PC-9 (cell line): ENCODE data around the gene IL17D. TPM values are rescaled to one million over a fixed set of nuclear protein-coding genes. Genes with fewer than 3 reads are reported as not detected.
"Not testable (repeated sequence)": the region's sequence is repeated elsewhere in the genome, so short reads cannot be mapped to it uniquely, and the experiment has no call there.

Experiments used
- BruUV-seq: library from RNA; stranded (reverse); fragments of 400-500 nt; replicated peaks from 2 replicates; lab custom pipeline; 2021; lab: Mats Ljungman, UMichigan
- CTCF ChIA-PET: fragments of 300-600 bp; sonication (Branson Sonifier 250); formaldehyde crosslinking; loops from one replicate; lab custom pipeline; 2022; ENCODE audit warnings: antibody characterized with exemption; lab: Charles Lee
- POLR2A ChIA-PET: fragments of 300-600 bp; sonication (Branson Sonifier 250); formaldehyde crosslinking; loops from one replicate; lab custom pipeline; 2022; ENCODE audit warnings: antibody characterized with exemption; ENCODE audit not compliant: unreplicated experiment; lab: Charles Lee
- DNase-seq, 2 experiments: peaks; one replicate each; pipeline versions ENCODE4 v3.0.0 to v3.0.0-alpha.2; 2015 to 2022; ENCODE audit warnings: mixed read lengths in 1 of 2
- H2AFZ ChIP-seq: fragments of 200-600 bp; sonication (generic); 2 replicates; pipeline ENCODE4 v1.8.1; 2017; ENCODE audit warnings: antibody characterized with exemption
- H3F3A ChIP-seq: fragments of 200-600 bp; sonication (generic); 2 replicates; pipeline ENCODE4 v1.8.1; 2017; ENCODE audit warnings: antibody characterized with exemption, mild to moderate bottlenecking, low read depth; ENCODE audit not compliant: insufficient read depth
- H3K27ac ChIP-seq: fragments of 200-600 bp; sonication (generic); 2 replicates; pipeline ENCODE4 v1.6.1; 2016; ENCODE audit warnings: mixed run types
- H3K27me3 ChIP-seq: fragments of 200-600 bp; sonication (generic); 2 replicates; pipeline ENCODE4 v1.6.1; 2016; ENCODE audit warnings: low read depth, mixed run types; ENCODE audit not compliant: insufficient read depth
- H3K36me3 ChIP-seq: fragments of 200-600 bp; sonication (generic); 2 replicates; pipeline ENCODE4 v1.6.1; 2016; ENCODE audit warnings: low read depth, mixed run types
- H3K4me1 ChIP-seq: fragments of 200-600 bp; sonication (generic); replicated peaks from 2 replicates; pipeline ENCODE4 v1.6.1; 2016; ENCODE audit warnings: mixed run types; ENCODE audit not compliant: insufficient read depth
- H3K4me2 ChIP-seq: fragments of 200-600 bp; sonication (generic); 2 replicates; pipeline ENCODE4 v1.6.1; 2017; ENCODE audit warnings: mixed run types
- H3K4me3 ChIP-seq: fragments of 200-600 bp; sonication (generic); 2 replicates; pipeline ENCODE4 v1.6.1; 2016; ENCODE audit warnings: mixed run types
- H3K79me2 ChIP-seq: fragments of 200-600 bp; sonication (generic); 2 replicates; pipeline ENCODE4 v1.6.1; 2017; ENCODE audit warnings: low read depth, mixed run types
- H3K9me2 ChIP-seq: fragments of 200-600 bp; sonication (generic); 2 replicates; pipeline ENCODE4 v1.8.1; 2017; ENCODE audit warnings: mild to moderate bottlenecking; ENCODE audit not compliant: insufficient read depth
- H3K9me3 ChIP-seq: fragments of 200-600 bp; sonication (generic); 2 replicates; pipeline ENCODE4 v1.8.1; 2016; ENCODE audit warnings: low read depth; ENCODE audit not compliant: insufficient read depth
- H4K20me1 ChIP-seq: fragments of 200-600 bp; sonication (generic); 2 replicates; pipeline ENCODE4 v1.8.1; 2017; ENCODE audit not compliant: insufficient read depth
- CTCF ChIP-seq: fragments of 200-600 bp; sonication (generic); conservative IDR thresholded peaks from 2 replicates; pipeline ENCODE4 v1.6.1; 2017; ENCODE audit warnings: mixed run types, antibody characterized with exemption, mild to moderate bottlenecking, moderate library complexity
- EZH2 ChIP-seq: fragments of 200-600 bp; sonication (generic); IDR thresholded peaks from 2 replicates; pipeline ENCODE4 v1.8.0; 2017; ENCODE audit warnings: antibody characterized with exemption, low read depth
- intact Hi-C: fragments of 100-400 bp; cut with micrococcal nuclease; formaldehyde crosslinking; loops from one replicate; pipeline ENCODE4 v1.10.0; 2022; ENCODE audit not compliant: unreplicated experiment
- total RNA-seq: library from RNA; stranded (reverse); gene quantifications from 2 replicates; pipeline ENCODE4 v1.2.3, GENCODE V29; 2021

The IL17D gene
- total RNA-seq, 1 experiment from 2014 or later, result 0.37 TPM

DNA sequence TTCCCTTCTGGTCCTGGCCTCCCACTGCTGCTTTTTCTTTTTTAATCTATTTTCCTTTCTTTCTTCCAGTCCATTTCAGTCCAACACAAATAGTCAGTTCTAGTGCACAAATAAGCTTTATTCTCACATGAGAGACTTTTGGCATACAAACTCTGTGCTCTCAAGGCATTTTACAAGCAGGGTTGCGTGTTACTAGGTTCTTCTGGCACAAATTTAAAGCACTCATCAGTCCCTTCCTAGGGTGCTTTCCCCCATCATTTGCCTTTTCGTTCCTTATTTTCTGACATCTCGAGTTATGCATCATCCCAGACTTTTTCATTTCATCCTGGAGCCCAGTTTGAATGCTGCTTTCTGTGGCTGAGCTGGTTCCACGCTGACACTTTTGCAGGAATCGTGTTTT is 29.8 kb upstream of the IL17D start:
- no peaks in the 10 kb centered on the region for H3K36me3 ChIP-seq
- ChIA-PET POLR2A (no interaction called here), CTCF (no interaction called here)
- DNase-seq, result no peak
- no peaks in the 10 kb centered on the region for H3K9me2 ChIP-seq
- H3K4me3 ChIP-seq, result no peak overlapping the region
- H3K9me3 ChIP-seq, result no peaks in the 10 kb centered on the region
- H4K20me1 ChIP-seq, result 0 out of 2 replicates have a peak, but pooled peaks cover 3% of the 10 kb centered on the region
- TF ChIP-seq EZH2, result no peak
- H3K4me1 ChIP-seq, result no peaks in the 10 kb centered on the region
- no peaks in the 10 kb centered on the region for H3K27me3 ChIP-seq
- H3F3A ChIP-seq, result no peaks in the 10 kb centered on the region
- intact Hi-C loops, result no loop called here
- H2AFZ ChIP-seq, result no peak overlapping the region
- H3K4me2 ChIP-seq, result no peak overlapping the region
- H3K79me2 ChIP-seq, result no peaks in the 10 kb centered on the region
- H3K27ac ChIP-seq, result no peak overlapping the region
- no TSS peak for BruUV-seq

DNA sequence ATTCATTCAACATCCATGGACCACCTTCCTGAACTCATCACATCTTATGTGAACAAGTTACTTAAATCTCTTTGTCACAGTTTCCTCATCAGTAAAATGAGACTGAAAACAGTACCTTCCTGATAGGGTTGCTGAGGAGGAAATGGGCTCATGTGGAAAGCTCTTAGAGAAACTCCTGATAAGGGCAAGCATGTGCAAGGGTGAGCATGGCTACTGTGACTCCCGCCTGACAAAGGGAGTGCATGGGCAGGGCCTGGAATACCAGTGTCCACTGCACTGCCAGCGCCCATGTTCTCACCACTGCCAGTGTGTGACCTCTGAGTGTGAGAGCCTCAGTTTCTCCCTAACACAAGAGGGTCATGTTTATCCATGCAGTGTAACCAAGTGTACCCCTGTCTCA is 27.3 kb upstream of the IL17D start:
- TF ChIP-seq CTCF, result no peak
- no peak for TF ChIP-seq EZH2
- intact Hi-C loops, result no loop called here

DNA sequence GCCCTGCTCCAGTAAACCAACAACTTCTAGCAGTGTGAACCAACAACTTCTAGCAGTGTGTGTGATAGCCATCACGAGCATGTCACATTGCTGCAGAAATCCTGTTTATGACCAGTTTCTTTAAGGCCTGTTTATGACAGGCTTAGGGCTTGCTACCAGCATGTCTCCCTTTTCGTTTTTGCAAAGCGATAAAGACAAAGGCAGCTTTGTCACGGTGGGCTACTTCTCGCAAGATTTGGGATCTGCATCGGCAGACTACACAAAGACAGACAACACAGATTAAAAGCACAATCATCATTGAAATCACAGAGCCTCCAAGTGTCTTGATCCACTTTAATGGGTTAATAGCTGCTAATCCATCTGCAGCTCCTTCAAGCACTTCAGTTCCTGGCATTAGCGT is 24.9 kb upstream of the IL17D start:
- H3F3A ChIP-seq, H3K4me1 ChIP-seq, H3K9me2 ChIP-seq, CTCF ChIA-PET, BruUV-seq, DNase-seq, H3K4me2 ChIP-seq, H3K9me3 ChIP-seq, H4K20me1 ChIP-seq, H3K4me3 ChIP-seq, H3K36me3 ChIP-seq, intact Hi-C loops, H3K27me3 ChIP-seq, H3K27ac ChIP-seq, H3K79me2 ChIP-seq, H2AFZ ChIP-seq: not testable (repeated sequence)
- POLR2A ChIA-PET, result interaction anchor here (0.6 kb wide), 1 partner anchor 16 kb away, joined by 3 read pairs; no protein-coding TSS in a partner anchor

More for the DNA sequence above, 27.3 kb upstream of the IL17D start:
- no peaks in the 10 kb centered on the region for H3F3A ChIP-seq
- no peaks in the 10 kb centered on the region for H3K9me3 ChIP-seq
- no peaks in the 10 kb centered on the region for H3K79me2 ChIP-seq
- H3K36me3 ChIP-seq, result no peaks in the 10 kb centered on the region
- H4K20me1 ChIP-seq, result 0 out of 2 replicates have a peak, but pooled peaks cover 3% of the 10 kb centered on the region
- DNase-seq, result no peak
- BruUV-seq, result no TSS peak
- H2AFZ ChIP-seq, result no peak overlapping the region
- H3K4me3 ChIP-seq, result no peak overlapping the region
- H3K4me2 ChIP-seq, result no peak overlapping the region
- CTCF ChIA-PET, result no interaction called here
- POLR2A ChIA-PET, result no interaction called here
- H3K9me2 ChIP-seq, result no peaks in the 10 kb centered on the region
- no peaks in the 10 kb centered on the region for H3K27me3 ChIP-seq
- H3K27ac ChIP-seq, result no peak overlapping the region
- H3K4me1 ChIP-seq, result no peaks in the 10 kb centered on the region

- no peaks in the 10 kb centered on the region for H3K36me3 ChIP-seq
- H3K9me2 ChIP-seq, result no peaks in the 10 kb centered on the region
- no peaks in the 10 kb centered on the region for H3F3A ChIP-seq
- no peaks in the 10 kb centered on the region for H3K27me3 ChIP-seq
- ChIA-PET POLR2A (no interaction called here), CTCF (no interaction called here)
- no peak for TF ChIP-seq CTCF
- TF ChIP-seq EZH2, result no peak
- H3K4me1 ChIP-seq, result no peaks in the 10 kb centered on the region
- no peak overlapping the region for H3K4me3 ChIP-seq
- no peaks in the 10 kb centered on the region for H3K79me2 ChIP-seq
- intact Hi-C loops, result no loop called here
- no peak for DNase-seq
- no peaks in the 10 kb centered on the region for H3K9me3 ChIP-seq
- H2AFZ ChIP-seq, result no peak overlapping the region
- no peak overlapping the region for H3K27ac ChIP-seq
- H3K4me2 ChIP-seq, result no peak overlapping the region
- no peaks in the 10 kb centered on the region for H4K20me1 ChIP-seq
- BruUV-seq, result no TSS peak
These were observed 23.6 kb upstream of the IL17D start for GRCh38 chr13:20679879-20680278.
